ENCODE results near the gene PTCD3.

DNA sequence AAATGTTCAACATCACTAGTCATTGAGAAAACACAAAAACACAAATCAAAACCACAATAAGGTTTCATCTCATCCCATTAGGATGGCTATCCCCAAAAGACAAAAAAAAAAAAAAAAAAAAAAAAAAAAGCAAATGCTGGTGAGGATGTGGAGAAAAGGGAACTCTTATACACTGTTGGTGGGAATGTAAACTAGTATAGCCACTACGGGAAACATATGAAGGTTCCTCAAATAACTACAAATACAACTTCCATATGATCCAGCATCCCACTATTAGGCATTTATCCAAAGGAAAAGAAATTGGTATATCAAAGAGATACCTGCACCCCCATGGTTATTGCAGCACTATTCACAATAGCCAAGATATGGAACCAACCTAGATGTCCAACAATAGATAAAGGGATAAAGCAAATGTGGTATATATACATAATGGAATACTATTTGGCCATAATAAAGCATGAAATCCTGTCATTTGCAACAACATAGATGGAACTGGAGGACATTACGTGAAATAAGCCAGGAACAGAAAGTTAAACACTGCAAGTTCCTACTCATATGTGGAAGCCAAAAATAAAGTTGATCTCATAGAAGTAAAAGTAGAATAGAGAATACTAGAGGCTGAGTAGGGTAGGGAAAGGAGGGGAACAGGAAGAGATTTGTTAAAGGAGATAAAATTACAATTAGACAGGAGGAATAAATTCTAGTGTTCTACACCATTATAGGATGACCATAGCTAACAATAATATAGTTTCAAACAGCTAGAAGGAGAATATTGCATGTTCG lies 8.7 kb upstream of the PTCD3 start:
- TF ChIP-seq, protein P1, sequence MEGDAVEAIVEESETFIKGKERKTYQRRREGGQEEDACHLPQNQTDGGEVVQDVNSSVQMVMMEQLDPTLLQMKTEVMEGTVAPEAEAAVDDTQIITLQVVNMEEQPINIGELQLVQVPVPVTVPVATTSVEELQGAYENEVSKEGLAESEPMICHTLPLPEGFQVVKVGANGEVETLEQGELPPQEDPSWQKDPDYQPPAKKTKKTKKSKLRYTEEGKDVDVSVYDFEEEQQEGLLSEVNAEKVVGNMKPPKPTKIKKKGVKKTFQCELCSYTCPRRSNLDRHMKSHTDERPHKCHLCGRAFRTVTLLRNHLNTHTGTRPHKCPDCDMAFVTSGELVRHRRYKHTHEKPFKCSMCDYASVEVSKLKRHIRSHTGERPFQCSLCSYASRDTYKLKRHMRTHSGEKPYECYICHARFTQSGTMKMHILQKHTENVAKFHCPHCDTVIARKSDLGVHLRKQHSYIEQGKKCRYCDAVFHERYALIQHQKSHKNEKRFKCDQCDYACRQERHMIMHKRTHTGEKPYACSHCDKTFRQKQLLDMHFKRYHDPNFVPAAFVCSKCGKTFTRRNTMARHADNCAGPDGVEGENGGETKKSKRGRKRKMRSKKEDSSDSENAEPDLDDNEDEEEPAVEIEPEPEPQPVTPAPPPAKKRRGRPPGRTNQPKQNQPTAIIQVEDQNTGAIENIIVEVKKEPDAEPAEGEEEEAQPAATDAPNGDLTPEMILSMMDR (tag by site-specific recombination; IDR thresholded peaks at IDR 0.05), result no peak
- TF ChIP-seq, protein P2, sequence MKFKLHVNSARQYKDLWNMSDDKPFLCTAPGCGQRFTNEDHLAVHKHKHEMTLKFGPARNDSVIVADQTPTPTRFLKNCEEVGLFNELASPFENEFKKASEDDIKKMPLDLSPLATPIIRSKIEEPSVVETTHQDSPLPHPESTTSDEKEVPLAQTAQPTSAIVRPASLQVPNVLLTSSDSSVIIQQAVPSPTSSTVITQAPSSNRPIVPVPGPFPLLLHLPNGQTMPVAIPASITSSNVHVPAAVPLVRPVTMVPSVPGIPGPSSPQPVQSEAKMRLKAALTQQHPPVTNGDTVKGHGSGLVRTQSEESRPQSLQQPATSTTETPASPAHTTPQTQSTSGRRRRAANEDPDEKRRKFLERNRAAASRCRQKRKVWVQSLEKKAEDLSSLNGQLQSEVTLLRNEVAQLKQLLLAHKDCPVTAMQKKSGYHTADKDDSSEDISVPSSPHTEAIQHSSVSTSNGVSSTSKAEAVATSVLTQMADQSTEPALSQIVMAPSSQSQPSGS (tag by site-specific recombination; IDR thresholded peaks at IDR 0.05; ENCODE audit: low read depth), result no peak
- TF ChIP-seq HOXA7 (CRISPR knock-in tag; IDR thresholded peaks at IDR 0.05; ENCODE audit: borderline replicate concordance), result no peak
- no peak for TF ChIP-seq ZNF133 (tag by site-specific recombination; IDR thresholded peaks at IDR 0.05)
- TF ChIP-seq, protein P3, sequence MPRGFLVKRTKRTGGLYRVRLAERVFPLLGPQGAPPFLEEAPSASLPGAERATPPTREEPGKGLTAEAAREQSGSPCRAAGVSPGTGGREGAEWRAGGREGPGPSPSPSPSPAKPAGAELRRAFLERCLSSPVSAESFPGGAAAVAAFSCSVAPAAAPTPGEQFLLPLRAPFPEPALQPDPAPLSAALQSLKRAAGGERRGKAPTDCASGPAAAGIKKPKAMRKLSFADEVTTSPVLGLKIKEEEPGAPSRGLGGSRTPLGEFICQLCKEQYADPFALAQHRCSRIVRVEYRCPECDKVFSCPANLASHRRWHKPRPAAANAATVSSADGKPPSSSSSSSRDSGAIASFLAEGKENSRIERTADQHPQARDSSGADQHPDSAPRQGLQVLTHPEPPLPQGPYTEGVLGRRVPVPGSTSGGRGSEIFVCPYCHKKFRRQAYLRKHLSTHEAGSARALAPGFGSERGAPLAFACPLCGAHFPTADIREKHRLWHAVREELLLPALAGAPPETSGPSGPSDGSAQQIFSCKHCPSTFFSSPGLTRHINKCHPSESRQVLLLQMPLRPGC (tag by site-specific recombination; IDR thresholded peaks at IDR 0.05), result no peak
- no peak for TF ChIP-seq TRIM28 (IDR thresholded peaks at IDR 0.05; ENCODE audit: borderline replicate concordance, low read length)
- no peak for TF ChIP-seq ZNF561 (tag by site-specific recombination; IDR thresholded peaks at IDR 0.05; ENCODE audit: borderline replicate concordance)
- TF ChIP-seq, protein P4, sequence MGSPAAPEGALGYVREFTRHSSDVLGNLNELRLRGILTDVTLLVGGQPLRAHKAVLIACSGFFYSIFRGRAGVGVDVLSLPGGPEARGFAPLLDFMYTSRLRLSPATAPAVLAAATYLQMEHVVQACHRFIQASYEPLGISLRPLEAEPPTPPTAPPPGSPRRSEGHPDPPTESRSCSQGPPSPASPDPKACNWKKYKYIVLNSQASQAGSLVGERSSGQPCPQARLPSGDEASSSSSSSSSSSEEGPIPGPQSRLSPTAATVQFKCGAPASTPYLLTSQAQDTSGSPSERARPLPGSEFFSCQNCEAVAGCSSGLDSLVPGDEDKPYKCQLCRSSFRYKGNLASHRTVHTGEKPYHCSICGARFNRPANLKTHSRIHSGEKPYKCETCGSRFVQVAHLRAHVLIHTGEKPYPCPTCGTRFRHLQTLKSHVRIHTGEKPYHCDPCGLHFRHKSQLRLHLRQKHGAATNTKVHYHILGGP (tag by site-specific recombination; IDR thresholded peaks at IDR 0.05), result no peak
- TF ChIP-seq, protein P5, sequence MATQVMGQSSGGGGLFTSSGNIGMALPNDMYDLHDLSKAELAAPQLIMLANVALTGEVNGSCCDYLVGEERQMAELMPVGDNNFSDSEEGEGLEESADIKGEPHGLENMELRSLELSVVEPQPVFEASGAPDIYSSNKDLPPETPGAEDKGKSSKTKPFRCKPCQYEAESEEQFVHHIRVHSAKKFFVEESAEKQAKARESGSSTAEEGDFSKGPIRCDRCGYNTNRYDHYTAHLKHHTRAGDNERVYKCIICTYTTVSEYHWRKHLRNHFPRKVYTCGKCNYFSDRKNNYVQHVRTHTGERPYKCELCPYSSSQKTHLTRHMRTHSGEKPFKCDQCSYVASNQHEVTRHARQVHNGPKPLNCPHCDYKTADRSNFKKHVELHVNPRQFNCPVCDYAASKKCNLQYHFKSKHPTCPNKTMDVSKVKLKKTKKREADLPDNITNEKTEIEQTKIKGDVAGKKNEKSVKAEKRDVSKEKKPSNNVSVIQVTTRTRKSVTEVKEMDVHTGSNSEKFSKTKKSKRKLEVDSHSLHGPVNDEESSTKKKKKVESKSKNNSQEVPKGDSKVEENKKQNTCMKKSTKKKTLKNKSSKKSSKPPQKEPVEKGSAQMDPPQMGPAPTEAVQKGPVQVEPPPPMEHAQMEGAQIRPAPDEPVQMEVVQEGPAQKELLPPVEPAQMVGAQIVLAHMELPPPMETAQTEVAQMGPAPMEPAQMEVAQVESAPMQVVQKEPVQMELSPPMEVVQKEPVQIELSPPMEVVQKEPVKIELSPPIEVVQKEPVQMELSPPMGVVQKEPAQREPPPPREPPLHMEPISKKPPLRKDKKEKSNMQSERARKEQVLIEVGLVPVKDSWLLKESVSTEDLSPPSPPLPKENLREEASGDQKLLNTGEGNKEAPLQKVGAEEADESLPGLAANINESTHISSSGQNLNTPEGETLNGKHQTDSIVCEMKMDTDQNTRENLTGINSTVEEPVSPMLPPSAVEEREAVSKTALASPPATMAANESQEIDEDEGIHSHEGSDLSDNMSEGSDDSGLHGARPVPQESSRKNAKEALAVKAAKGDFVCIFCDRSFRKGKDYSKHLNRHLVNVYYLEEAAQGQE (tag by site-specific recombination; IDR thresholded peaks at IDR 0.05), result no peak
- no peak for TF ChIP-seq ZNF169 (tag by site-specific recombination; IDR thresholded peaks at IDR 0.05)
- TF ChIP-seq ZNF830 (tag by site-specific recombination; IDR thresholded peaks at IDR 0.05; ENCODE audit: low read depth), result no peak
- no peak for TF ChIP-seq ZNF341 (tag by site-specific recombination; IDR thresholded peaks at IDR 0.05; ENCODE audit: low read depth)
- no peak for TF ChIP-seq BCL11A (tag by site-specific recombination; IDR thresholded peaks at IDR 0.05; ENCODE audit: low read depth)
- no peak for TF ChIP-seq ZNF274 (IDR thresholded peaks at IDR 0.05; ENCODE audit: low read length)
- TF ChIP-seq ZNF274 (tag by site-specific recombination; IDR thresholded peaks at IDR 0.05; ENCODE audit: borderline replicate concordance), result no peak

All from HEK293 (cell line).